Mucosa of rectum (tissue), 2 donors: Measurements from ENCODE around the gene MYBPH.

Experiments
- H3K27ac ChIP-seq, 2 donors: one replicate each; pipeline ENCODE4 v1.7.0; 2013; ENCODE audit warnings: inconsistent platforms in 2 of 2, low read depth in 2 of 2, low read length in 2 of 2
- H3K27me3 ChIP-seq, 2 donors: one replicate each; pipeline ENCODE4 v1.7.0; 2013; ENCODE audit warnings: low read length in 2 of 2; ENCODE audit not compliant: control insufficient read depth in 2 of 2, insufficient read depth in 2 of 2
- H3K36me3 ChIP-seq, 2 donors: one replicate each; pipeline ENCODE4 v1.7.0; 2013; ENCODE audit warnings: low read length in 2 of 2; ENCODE audit not compliant: control insufficient read depth in 2 of 2, insufficient read depth in 2 of 2
- H3K4me1 ChIP-seq, 2 donors: one replicate each; pipeline ENCODE4 v1.7.0; 2013; ENCODE audit warnings: low read length in 2 of 2, mild to moderate bottlenecking in 1 of 2; ENCODE audit not compliant: control insufficient read depth in 2 of 2, insufficient read depth in 2 of 2
- H3K4me3 ChIP-seq, 2 donors: one replicate each; pipeline ENCODE4 v1.7.0; 2013; ENCODE audit warnings: low read length in 2 of 2
- H3K9ac ChIP-seq, 2 donors: one replicate each; pipeline ENCODE4 v1.7.0; 2013; ENCODE audit warnings: low read length in 2 of 2, low read depth in 1 of 2, mild to moderate bottlenecking in 1 of 2
- H3K9me3 ChIP-seq, 2 donors: one replicate each; pipeline ENCODE4 v1.7.0; 2013; ENCODE audit warnings: low read length in 2 of 2; ENCODE audit not compliant: control insufficient read depth in 2 of 2
- donor health status: healthy.
- donor health status: Normal muscosa, but diverticular disease.

Gene MYBPH

DNA sequence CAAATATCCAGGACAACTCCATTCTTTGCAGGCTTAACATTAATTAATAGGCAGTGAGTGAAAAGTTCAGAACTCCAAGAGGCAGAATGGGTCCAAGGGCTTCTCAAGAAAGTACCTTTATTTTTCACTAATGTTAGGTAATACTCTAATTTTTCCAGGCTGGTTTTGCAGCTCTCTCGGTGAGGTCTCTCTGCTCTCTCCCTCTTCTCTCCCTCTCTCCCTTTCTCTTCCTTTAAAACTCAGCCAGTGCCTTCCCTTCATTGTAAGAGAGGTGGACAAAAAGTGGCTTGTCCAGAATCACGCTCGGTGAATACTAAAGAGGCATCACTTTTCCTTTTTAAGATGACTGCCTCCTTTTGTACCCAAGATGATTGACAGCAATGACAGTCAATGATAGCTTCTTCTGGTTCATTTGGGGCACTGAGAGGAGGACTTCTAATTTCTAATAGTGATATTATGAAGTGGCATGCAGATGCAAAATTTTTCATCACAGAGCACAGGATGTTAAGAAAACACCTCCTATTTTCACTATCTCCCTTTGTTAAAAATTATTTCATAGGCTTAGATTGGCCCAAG is 12.2 kb upstream of the MYBPH start:
- Histone ChIP-seq H3K36me3 (no peaks in the 10 kb centered on the region), H3K27ac (no peak overlapping the region), H3K27me3 (peaks cover 0 to 4% of the 10 kb centered on the region in 2 donors), H3K9me3 (no peaks in the 10 kb centered on the region), H3K9ac (no peak overlapping the region), H3K4me1 (peaks cover 0 to 4% of the 10 kb centered on the region in 2 donors), H3K4me3 (no peak overlapping the region)

DNA sequence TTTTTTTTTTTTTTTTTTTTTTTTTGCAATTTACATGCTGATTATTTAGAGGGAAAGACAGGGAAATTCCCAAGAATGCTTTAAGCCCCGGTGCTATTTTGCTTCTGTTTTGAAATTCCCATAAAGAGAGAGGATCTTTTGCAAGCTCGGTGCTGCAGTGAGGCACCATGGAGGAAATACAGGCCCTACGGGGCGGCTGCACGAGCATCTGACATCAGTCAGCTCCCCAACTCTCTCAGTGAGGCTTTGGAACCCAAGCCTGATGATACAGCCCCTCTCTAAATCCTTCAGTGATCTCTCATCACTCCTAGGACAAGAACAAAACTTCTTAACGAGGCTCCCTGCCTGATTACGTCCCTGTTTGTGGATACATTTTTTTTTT is 11.7 kb upstream of the MYBPH start:
- H3K27ac ChIP-seq = no peak overlapping the region
- H3K9me3 ChIP-seq = no peaks in the 10 kb centered on the region
- H3K4me1 ChIP-seq = peaks cover 0 to 4% of the 10 kb centered on the region in 2 donors
- H3K9ac ChIP-seq = no peak overlapping the region
- no peaks in the 10 kb centered on the region for H3K36me3 ChIP-seq
- no peak overlapping the region for H3K4me3 ChIP-seq
- peaks cover 0 to 3% of the 10 kb centered on the region in 2 donors for H3K27me3 ChIP-seq

DNA sequence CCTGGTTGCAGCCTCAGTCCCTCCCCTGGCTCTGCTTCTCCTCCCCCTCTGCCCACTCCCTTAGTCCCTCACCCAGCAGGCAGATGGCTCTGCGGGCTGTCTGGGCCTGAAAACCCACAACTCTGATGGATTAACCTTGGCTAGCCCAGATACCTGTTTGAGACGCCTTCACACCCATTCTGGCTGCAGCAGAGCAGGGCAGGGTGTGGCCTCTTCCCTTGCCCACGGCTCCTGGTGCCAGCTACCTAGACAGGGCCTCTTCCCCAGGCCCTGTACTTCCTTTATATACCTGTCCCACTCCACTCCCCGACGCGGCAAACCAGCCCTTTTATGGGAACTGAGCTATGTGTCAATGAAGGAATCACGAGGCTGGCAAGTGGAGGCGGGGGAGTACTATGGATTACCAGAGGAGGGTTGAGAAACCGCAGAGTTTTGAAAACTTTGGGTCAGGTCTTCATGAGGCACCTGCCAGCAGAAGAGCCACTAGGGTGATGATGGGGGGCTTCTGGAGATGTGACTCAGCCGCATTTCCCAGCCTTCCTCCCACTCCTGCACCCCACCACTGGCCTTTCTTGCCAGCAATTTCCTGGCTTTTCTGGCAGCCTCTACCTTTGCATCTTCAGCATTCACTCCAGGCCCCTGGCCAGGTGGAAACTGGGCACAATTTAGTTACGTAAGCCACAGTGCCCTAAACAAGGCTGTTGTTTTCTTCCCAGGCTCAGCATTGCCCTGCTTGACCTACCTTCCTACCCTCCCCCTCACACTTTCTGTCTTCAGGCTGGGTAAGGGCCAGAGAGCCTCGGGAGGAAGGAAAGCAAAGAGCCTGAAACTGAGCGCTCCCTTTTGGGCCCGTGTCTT is 11.0 kb upstream of the MYBPH start, which contains the start of gene CHI3L1:
Gene CHI3L1 (minus strand): TSS at position 259 of the 858 bp plus-strand sequence. CDS start 81 bp downstream, at position 178.
- Histone ChIP-seq H3K27me3 (peaks cover 0 to 2% of the 10 kb centered on the region in 2 donors), H3K9me3 (no peaks in the 10 kb centered on the region), H3K27ac (no peak within 1 kb of the TSS), H3K4me3 (no peak within 1 kb of the TSS), H3K36me3 (no peaks in the 10 kb centered on the region), H3K9ac (no peak within 1 kb of the TSS), H3K4me1 (peaks cover 0 to 4% of the 10 kb centered on the region in 2 donors)

DNA sequence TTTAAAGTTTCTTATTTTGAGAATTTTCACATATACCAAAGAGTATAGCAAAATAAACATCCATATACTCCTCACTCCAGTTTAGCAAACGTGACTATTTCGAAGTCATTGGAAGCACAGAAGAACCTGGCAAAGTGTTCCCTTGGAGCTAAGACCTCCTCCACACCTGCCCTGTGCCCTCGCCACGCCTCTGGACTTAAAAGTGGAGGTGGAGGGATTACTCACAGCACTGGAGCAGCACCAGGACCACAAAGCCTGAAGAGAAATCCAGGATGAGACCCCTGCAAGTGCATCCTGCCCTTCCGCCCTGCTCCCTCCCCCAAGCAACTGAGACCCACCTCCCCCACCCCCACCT is 10.4 kb upstream of the MYBPH start:
- Histone ChIP-seq H3K9ac (no peak overlapping the region), H3K27me3 (peaks cover 0 to 2% of the 10 kb centered on the region in 2 donors), H3K4me1 (peaks cover 0 to 4% of the 10 kb centered on the region in 2 donors), H3K27ac (no peak overlapping the region), H3K4me3 (no peak overlapping the region), H3K9me3 (no peaks in the 10 kb centered on the region), H3K36me3 (no peaks in the 10 kb centered on the region)

DNA sequence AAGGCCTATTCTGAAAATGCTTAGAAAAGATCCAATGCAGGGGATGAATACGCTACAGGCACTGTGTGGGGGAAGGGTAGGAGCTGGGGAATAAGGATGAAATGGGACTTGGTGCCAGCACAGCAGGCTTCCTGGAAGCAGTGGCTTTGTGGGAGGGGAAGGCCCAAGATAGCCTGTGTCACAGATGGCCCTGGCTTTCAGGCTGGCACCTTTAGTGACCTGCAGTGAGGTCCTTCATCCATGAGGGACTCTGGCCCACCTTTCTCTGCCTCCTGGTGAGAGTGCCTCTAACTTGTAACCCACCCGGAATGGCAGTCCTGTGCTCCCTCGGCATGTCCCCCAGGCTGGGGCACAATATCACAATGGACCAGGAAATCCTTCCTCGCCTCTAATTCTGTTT is 10.0 kb upstream of the MYBPH start:
- H3K27ac ChIP-seq = no peak overlapping the region
- H3K36me3 ChIP-seq = no peaks in the 10 kb centered on the region
- H3K4me3 ChIP-seq = no peak overlapping the region
- peaks cover 0 to 2% of the 10 kb centered on the region in 2 donors for H3K27me3 ChIP-seq
- H3K4me1 ChIP-seq = peaks cover 0 to 4% of the 10 kb centered on the region in 2 donors
- no peaks in the 10 kb centered on the region for H3K9me3 ChIP-seq
- H3K9ac ChIP-seq = no peak overlapping the region

DNA sequence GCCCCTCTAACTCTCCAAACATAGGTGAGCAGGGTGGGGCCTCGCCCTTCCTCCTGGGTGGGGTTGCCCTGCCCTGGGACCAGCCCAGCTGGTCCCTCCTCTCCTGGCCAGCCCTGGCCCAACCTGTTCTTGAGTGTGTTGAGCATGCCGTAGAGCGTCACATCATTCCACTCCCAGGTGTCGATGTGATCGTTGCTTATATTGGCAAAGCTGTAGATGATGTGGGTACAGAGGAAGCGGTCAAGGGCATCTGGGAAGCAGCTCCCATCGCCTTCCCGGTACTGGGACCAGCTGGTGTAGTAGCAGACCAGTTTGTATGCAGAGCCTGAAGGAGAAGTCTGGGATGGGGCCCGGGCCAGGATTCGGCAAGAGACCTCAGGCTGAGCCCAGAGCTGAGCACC is 9.4 kb upstream of the MYBPH start:
- Histone ChIP-seq H3K27me3 (peaks cover 0 to 2% of the 10 kb centered on the region in 2 donors), H3K4me3 (no peak overlapping the region), H3K9me3 (no peaks in the 10 kb centered on the region), H3K4me1 (peaks cover 0 to 4% of the 10 kb centered on the region in 2 donors), H3K36me3 (no peaks in the 10 kb centered on the region), H3K27ac (no peak overlapping the region), H3K9ac (no peak overlapping the region)

DNA sequence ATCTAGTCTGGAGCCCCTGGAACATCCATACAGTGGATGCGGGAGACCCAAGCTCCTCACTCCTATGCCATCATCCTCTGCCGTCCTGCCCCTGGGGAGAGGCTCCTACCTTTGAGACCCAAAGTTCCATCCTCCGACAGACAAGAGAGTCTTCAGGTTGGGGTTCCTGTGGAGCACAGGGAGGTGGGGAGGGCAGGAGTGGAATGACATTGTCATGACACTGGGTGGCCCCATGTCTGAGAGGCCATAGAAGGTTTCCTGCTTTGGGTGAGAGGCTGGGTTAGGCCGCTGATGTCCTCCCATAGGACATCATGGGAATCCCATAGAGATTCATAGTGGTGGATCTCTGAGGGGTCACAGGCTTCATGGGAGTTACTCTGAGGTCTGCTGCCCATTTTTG is 8.8 kb upstream of the MYBPH start:
- H3K27ac ChIP-seq = no peak overlapping the region
- H3K9ac ChIP-seq = no peak overlapping the region
- H3K4me3 ChIP-seq = no peak overlapping the region

DNA sequence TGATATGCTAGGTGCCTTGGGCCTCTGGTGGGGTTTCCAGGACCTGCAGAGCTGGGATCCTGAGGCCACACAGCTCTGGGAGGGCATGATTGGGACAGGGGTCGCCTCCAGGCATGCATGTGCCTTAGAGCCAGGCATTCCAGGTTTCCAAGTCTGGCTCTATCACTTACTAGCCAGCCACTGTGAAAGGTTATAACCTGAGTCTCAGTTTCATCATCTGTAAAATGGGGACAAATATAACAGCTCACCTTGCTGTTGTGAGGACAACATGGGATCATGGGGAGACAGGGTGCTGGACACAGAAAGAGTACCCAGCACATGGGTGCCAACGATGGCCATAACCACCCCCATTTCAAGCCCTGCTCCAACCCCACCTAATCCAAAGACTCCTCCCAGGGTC is 8.2 kb upstream of the MYBPH start:
- Histone ChIP-seq H3K27me3 (peaks cover 0 to 2% of the 10 kb centered on the region in 2 donors), H3K4me1 (peaks cover 0 to 4% of the 10 kb centered on the region in 2 donors), H3K4me3 (no peak overlapping the region), H3K36me3 (no peaks in the 10 kb centered on the region), H3K9ac (no peak overlapping the region), H3K9me3 (no peaks in the 10 kb centered on the region), H3K27ac (no peak overlapping the region)

More for the DNA sequence above, 8.8 kb upstream of the MYBPH start:
- Histone ChIP-seq H3K36me3 (no peaks in the 10 kb centered on the region), H3K4me1 (peaks cover 0 to 4% of the 10 kb centered on the region in 2 donors), H3K9me3 (no peaks in the 10 kb centered on the region), H3K27me3 (peaks cover 0 to 2% of the 10 kb centered on the region in 2 donors)

DNA sequence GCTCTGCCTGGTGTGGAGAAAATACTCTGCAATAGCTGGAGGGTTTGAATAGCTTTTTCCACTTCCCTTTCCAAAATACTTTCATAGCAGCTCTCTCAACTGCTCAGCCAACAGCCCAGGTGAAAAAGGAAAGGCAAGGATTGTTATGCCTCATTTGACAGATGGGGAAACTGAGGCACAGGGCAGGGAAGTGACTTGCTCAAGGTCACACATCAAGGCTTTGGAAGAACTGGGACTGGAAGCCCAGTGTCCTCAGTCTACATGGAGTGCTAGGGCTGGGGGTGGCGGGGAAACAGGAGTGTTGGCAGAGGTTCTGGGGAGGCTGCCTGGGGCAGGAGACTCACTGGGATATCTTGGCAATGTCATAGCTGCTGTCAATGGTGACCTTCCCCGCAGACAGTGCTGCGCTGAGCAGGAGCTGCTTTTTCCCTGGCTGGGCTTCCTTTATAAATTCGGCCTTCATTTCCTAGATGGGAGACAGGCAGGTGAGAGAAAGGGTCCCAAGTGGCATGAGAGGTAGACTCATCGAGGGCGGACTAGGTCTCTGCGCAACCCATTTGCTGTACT is 6.8 kb upstream of the MYBPH start:
- Histone ChIP-seq H3K36me3 (no peaks in the 10 kb centered on the region), H3K4me3 (no peak overlapping the region), H3K27ac (no peak overlapping the region), H3K9ac (no peak overlapping the region), H3K9me3 (no peaks in the 10 kb centered on the region), H3K27me3 (peaks cover 0 to 2% of the 10 kb centered on the region in 2 donors), H3K4me1 (peaks cover 2 to 7% of the 10 kb centered on the region in 2 donors)
